HG03575 (cell line): ENCODE measurements around the gene HHLA2.

Experiments used
- ATAC-seq: cut with Tn5 transposase; IDR thresholded peaks from one replicate; pipeline ENCODE4 v1.9.1; 2021; ENCODE audit not compliant: unreplicated experiment, insufficient number of reproducible peaks, low FRiP score; ENCODE audit errors: extremely low read depth

HHLA2 gene

DNA sequence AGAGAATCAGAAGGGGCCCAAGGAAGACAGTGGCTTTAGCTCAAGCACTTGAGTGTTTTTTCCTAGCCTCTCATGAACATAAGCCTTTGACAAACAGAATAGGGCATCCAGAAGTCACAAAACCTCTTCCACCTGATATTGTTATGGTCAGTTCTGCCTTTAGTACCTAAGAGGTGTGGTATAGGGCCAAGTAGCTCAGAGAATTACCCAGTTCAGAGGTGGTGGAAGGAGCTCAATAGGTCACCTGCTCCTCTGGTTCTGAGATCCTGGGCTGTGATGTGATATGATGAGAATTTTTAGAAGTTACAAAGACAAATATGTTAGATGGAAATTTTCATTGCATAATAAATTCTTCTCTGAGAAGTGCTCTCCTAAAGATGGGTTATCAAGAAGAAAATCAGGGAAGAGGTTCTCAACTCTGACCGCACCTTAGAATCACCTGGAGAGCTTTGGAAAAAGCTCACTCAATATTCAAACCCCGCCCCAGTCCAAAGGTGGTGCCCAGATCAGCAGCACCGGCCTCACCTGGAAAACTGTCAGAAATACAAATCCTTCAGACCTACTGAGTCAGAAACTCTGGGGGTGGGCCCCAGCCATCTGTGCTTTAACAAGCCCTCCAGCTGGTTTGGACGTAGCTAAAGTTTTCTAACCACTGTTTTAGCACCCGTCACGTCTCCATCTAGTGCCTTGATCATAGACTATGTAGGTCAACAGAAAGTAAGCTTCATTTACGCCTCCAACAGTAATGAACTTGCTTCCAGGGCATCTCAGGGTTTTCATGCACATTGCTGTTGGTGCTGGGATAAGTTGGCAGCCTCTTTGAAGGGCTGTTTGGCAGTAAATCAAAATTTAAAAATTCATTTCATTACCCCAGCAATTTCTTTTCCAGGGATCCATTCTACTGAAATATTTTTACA is 112.8 kb downstream of the HHLA2 start:
- no peak for ATAC-seq

GRCh38 chr3:108409800-108410178 is 113.4 kb downstream of the HHLA2 start:
- no peak for ATAC-seq

GRCh38 chr3:108410531-108410984 is 114.2 kb downstream of the HHLA2 start:
- ATAC-seq = no peak

DNA sequence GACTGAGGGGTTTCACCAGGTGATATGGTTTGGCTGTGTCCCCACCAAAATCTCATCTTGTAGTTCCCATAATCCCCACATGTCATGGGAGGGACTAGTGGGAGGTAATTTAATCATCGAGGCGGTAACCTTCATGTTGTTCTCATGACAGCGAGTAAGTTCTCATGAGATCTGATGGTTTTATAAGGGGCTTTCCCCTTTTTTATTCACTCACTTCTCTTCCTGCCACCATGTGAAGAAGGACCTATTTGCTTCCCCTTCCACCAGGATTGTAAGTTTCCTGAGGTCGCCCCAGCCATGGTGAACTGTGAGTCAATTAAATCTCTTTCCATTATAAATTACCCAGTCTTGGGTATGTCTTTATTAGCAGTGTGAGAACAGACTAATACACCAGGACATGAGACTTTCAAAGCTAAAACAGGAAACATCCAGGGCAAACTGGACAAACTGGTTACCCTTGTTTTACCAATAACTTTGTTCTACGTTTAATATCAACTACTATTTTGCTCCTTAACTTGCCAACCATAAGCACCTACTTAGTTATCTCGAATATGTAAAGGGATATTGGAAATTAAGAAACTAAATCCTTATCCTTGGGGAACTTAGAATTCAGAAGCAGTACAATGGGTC is 115.9 kb downstream of the HHLA2 start:
- no peak for ATAC-seq

DNA sequence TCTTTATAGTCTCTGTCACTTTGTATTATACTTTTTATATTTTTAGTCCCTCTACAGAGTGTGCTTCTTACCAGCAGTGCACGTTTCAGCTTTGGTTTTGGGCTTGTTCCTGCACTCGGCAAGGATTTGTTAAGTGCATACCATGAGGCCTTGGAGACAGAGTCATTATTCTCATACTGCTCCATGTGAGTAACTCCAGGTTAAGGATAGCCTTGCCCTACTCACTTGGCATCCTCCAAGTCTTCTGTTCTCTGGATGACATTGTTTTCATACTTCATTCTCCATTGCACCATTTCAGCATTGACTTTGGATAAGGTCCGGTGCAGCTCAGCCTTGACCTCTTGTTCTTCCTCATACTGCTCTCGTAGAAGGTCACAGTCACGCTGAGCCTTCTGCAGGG is 117.7 kb downstream of the HHLA2 start:
- ATAC-seq = no peak

DNA sequence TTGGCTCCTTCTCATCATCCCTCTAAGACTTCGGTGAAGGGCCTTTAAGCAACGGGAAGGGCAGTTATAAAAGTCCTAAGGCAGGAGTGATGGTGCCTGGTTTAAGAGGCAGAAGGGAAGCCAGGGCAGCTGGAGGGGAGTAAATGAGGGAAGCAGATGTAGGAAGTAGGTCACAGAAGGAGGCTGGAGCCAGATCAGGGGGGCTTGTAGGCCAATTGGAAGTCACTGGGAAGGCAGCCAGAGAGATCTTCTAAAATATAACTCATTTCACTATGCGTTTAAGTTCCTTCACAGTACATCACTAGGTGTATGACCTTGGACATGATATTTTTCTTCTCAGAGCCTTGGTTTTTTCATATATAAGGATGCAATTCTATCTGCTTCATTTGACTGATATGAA is 119.3 kb downstream of the HHLA2 start:
- no peak for ATAC-seq

- ATAC-seq = no peak
These were observed 119.9 kb downstream of the HHLA2 start for GRCh38 chr3:108416111-108416869.

DNA sequence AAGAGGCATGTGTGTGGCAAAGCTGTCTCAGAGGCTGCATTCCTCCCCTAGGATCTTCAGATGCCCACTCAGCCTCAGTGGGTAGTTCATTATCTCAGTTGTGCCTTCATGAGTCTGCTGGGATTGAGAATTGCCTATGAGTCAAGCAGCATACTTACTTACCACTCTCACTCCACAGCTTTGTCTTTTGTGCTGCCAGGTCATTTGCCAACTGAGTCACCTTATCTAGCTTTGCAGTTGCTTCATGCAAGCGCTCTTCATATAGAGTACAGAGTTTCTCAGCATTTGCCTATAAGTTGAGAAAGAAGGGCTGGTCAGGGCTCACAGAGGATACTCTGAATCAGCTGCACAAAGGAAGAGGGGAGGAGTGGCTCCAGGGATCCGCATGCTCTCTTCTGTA is 124.6 kb downstream of the HHLA2 start:
- no peak for ATAC-seq
